HCT116 (cell line): ENCODE results near the gene GJD2. TPM values are rescaled to one million over a fixed set of nuclear protein-coding genes. Genes with fewer than 3 reads are reported as not detected.

Experiments
- ATAC-seq: fragments of 200-7000 bp; cut with Tn5 transposase; 2 replicates; pipeline ENCODE4 v1.9.1; 2020; ENCODE audit warnings: mild to moderate bottlenecking, moderate library complexity
- BruUV-seq: library from RNA; stranded (reverse); fragments of 400-500 nt; replicated peaks from 2 replicates; lab custom pipeline; 2021; lab: Mats Ljungman, UMichigan
- CTCF ChIA-PET: fragments of 300-600 bp; sonication (Branson Sonifier 250); formaldehyde crosslinking; loops from one replicate; lab custom pipeline; 2021; ENCODE audit warnings: antibody characterized with exemption; lab: Charles Lee
- POLR2A ChIA-PET: fragments of 300-600, 350-600 bp; sonication (Branson Sonifier 250); formaldehyde crosslinking; loops from one replicate; lab custom pipeline; 2021; ENCODE audit warnings: antibody characterized with exemption; lab: Charles Lee
- RAD21 ChIA-PET, 2 experiments: fragments of 300-600 bp; sonication (Branson Sonifier 250); formaldehyde crosslinking; loops; one replicate each; lab custom pipeline; 2023; ENCODE audit warnings: low total read pairs in 2 of 2; ENCODE audit not compliant: uncharacterized antibody in 2 of 2, unreplicated experiment in 2 of 2, low non-redundant PET in 1 of 2; lab: Charles Lee
- DNase-seq: peaks from one replicate; pipeline ENCODE4 v3.0.0-alpha.2; 2010; ENCODE audit warnings: low read depth, low spot score
- H2AFZ ChIP-seq: fragments of 200-600 bp; shearing (Covaris generic), sonication (generic); 2 replicates; pipeline ENCODE4 v1.6.1; 2017; ENCODE audit warnings: low read depth, mixed run types, mixed read lengths, antibody characterized with exemption, low read length; ENCODE audit not compliant: poor library complexity, severe bottlenecking
- H3K27ac ChIP-seq: 2 replicates; pipeline ENCODE4 v1.5.1; 2012; ENCODE audit warnings: low read depth, low read length
- H3K27me3 ChIP-seq: fragments of 200-600 bp; sonication (generic); 2 replicates; pipeline ENCODE4 v1.6.1; 2016; ENCODE audit warnings: mixed run types, low read length, mixed read lengths; ENCODE audit not compliant: insufficient read depth
- H3K36me3 ChIP-seq, 2 experiments: fragments of 200-500 bp in 1 of 2; fragments of 200-600 bp in 1 of 2; sonication (Bioruptor generic) in 1 of 2; sonication (generic) in 1 of 2; 2 replicates each; pipeline versions ENCODE4 v1.5.1 to v1.6.1; 2014 to 2016; ENCODE audit warnings: low read length in 2 of 2, inconsistent platforms in 1 of 2, mixed read lengths in 1 of 2, mixed run types in 1 of 2; ENCODE audit not compliant: insufficient read depth in 2 of 2, control insufficient read depth in 1 of 2
- H3K4me1 ChIP-seq, 2 experiments: fragments of 200-600 bp in 1 of 2; sonication (generic) in 1 of 2; 2 replicates each; pipeline versions ENCODE4 v1.5.1 to v1.6.1; 2012 to 2017; ENCODE audit warnings: low read length in 2 of 2, inconsistent platforms in 1 of 2, mild to moderate bottlenecking in 1 of 2, mixed read lengths in 1 of 2, mixed run types in 1 of 2, moderate library complexity in 1 of 2; ENCODE audit not compliant: insufficient read depth in 2 of 2, control insufficient read depth in 1 of 2
- H3K4me2 ChIP-seq: fragments of 200-600 bp; sonication (generic); 2 replicates; pipeline ENCODE4 v1.6.1; 2017; ENCODE audit warnings: mixed run types, low read length, mixed read lengths
- H3K4me3 ChIP-seq, 2 experiments: fragments of 200-600 bp in 1 of 2; sonication (generic) in 1 of 2; replicated peaks in 1 of 2; 2 replicates each; pipeline ENCODE4 v1.5.1; 2011 to 2016; ENCODE audit warnings: low read length in 2 of 2, control low read depth in 1 of 2, low read depth in 1 of 2, mild to moderate bottlenecking in 1 of 2, mixed read lengths in 1 of 2, mixed run types in 1 of 2
- H3K79me2 ChIP-seq: fragments of 200-600 bp; sonication (generic); 2 replicates; pipeline ENCODE4 v1.6.1; 2017; ENCODE audit warnings: mild to moderate bottlenecking, mixed run types, low read length, moderate library complexity, mixed read lengths; ENCODE audit not compliant: insufficient read depth
- H3K9ac ChIP-seq: fragments of 200-600 bp; sonication (generic); 2 replicates; pipeline ENCODE4 v1.6.1; 2016; ENCODE audit warnings: low read length, mixed read lengths
- H3K9me2 ChIP-seq: fragments of 200-600 bp; sonication (generic), shearing (Covaris generic); 2 replicates; pipeline ENCODE4 v1.6.1; 2017; ENCODE audit warnings: mixed run types, mild to moderate bottlenecking, moderate library complexity; ENCODE audit not compliant: insufficient read depth
- H3K9me3 ChIP-seq, 2 experiments: fragments of 200-500 bp in 1 of 2; fragments of 200-600 bp in 1 of 2; sonication (Bioruptor generic) in 1 of 2; sonication (generic) in 1 of 2; 2 replicates each; pipeline ENCODE4 v1.6.1; 2014 to 2017; ENCODE audit warnings: low read length in 2 of 2, mixed read lengths in 2 of 2, inconsistent platforms in 1 of 2, low read depth in 1 of 2, mild to moderate bottlenecking in 1 of 2, mixed run types in 1 of 2, moderate library complexity in 1 of 2; ENCODE audit not compliant: control insufficient read depth in 1 of 2, insufficient read depth in 1 of 2
- H4K20me1 ChIP-seq: fragments of 200-600 bp; sonication (generic), shearing (Covaris generic); 2 replicates; pipeline ENCODE4 v1.6.1; 2017; ENCODE audit warnings: mixed run types, mild to moderate bottlenecking, moderate library complexity; ENCODE audit not compliant: insufficient read depth
- CBX3 ChIP-seq: IDR thresholded peaks from 2 replicates; pipeline ENCODE4 v1.6.1; 2012; ENCODE audit warnings: low read depth
- CEBPB ChIP-seq: IDR thresholded peaks from 2 replicates; pipeline ENCODE4 v1.6.1; 2012; ENCODE audit warnings: low read depth
- EGR1 ChIP-seq: IDR thresholded peaks from 2 replicates; pipeline ENCODE4 v1.6.1; 2012; ENCODE audit warnings: low read depth
- ELF1 ChIP-seq: IDR thresholded peaks from 2 replicates; pipeline ENCODE4 v1.6.1; 2012; ENCODE audit warnings: low read depth, borderline replicate concordance
- EZH2 ChIP-seq: fragments of 200-600 bp; sonication (generic); IDR thresholded peaks from 2 replicates; pipeline ENCODE4 v1.6.1; 2017; ENCODE audit warnings: antibody characterized with exemption, mixed run types
- EZH2phosphoT487 ChIP-seq: fragments of 200-600 bp; IDR thresholded peaks from 2 replicates; pipeline ENCODE4 v1.6.1; 2018; ENCODE audit warnings: antibody characterized with exemption, borderline replicate concordance
- FOSL1 ChIP-seq: IDR thresholded peaks from 2 replicates; pipeline ENCODE4 v1.6.1; 2012; ENCODE audit warnings: low read depth
- JUND ChIP-seq: IDR thresholded peaks from 2 replicates; pipeline ENCODE4 v1.6.1; 2012
- RAD21 ChIP-seq: IDR thresholded peaks from 2 replicates; pipeline ENCODE4 v1.6.1; 2012; ENCODE audit warnings: low read depth, mild to moderate bottlenecking
- SP1 ChIP-seq: IDR thresholded peaks from 2 replicates; pipeline ENCODE4 v1.6.1; 2012; ENCODE audit warnings: low read depth
- SRF ChIP-seq: IDR thresholded peaks from 2 replicates; pipeline ENCODE4 v1.6.1; 2012; ENCODE audit warnings: low read depth
- TCF7L2 ChIP-seq: IDR thresholded peaks from 2 replicates; pipeline ENCODE4 v1.7.0; 2011; ENCODE audit warnings: borderline replicate concordance, inconsistent platforms; ENCODE audit not compliant: insufficient read depth, insufficient read length; ENCODE audit errors: extremely low read depth
- YY1 ChIP-seq: IDR thresholded peaks from 2 replicates; pipeline ENCODE4 v1.6.1; 2011; ENCODE audit warnings: low read length, low read depth, moderate library complexity, mild to moderate bottlenecking; ENCODE audit not compliant: insufficient replicate concordance; ENCODE audit errors: extremely low read depth
- ZFX ChIP-seq: fragments of 450-650 bp; IDR thresholded peaks from 2 replicates; pipeline ENCODE4 v1.6.1; 2017
- ZNF274 ChIP-seq: fragments of 200-500 bp; sonication (Bioruptor generic); IDR thresholded peaks from 2 replicates; pipeline ENCODE4 v1.6.1; 2014; ENCODE audit warnings: mild to moderate bottlenecking, low read depth, low read length, inconsistent platforms
- intact Hi-C: fragments of 100-400 bp; cut with micrococcal nuclease; formaldehyde crosslinking; loops from 2 replicates; pipeline ENCODE4 v1.10.0; 2022
- total RNA-seq: library from RNA; stranded (reverse); gene quantifications from one replicate; pipeline ENCODE4 v1.2.1, GENCODE V29; 2021; ENCODE audit not compliant: unreplicated experiment
- TF ChIP-seq, protein P1 (sequence below), 3 experiments: fragments of 200-600 bp in 1 of 3; sonication (generic) in 1 of 3; IDR thresholded peaks in 2 of 3; conservative IDR thresholded peaks in 1 of 3; 2 replicates each; pipeline ENCODE4 v1.5.1; 2012 to 2017; ENCODE audit warnings: low read depth in 2 of 3, low read length in 2 of 3, antibody characterized with exemption in 1 of 3, borderline replicate concordance in 1 of 3, control low read depth in 1 of 3, mild to moderate bottlenecking in 1 of 3, mixed read lengths in 1 of 3, mixed run types in 1 of 3, moderate library complexity in 1 of 3; ENCODE audit not compliant: insufficient read depth in 1 of 3
- TF ChIP-seq, protein P2 (sequence below): IDR thresholded peaks from 2 replicates; pipeline ENCODE4 v1.6.1; 2011; ENCODE audit warnings: mild to moderate bottlenecking, low read length, moderate library complexity; ENCODE audit not compliant: insufficient replicate concordance; ENCODE audit errors: extremely low read depth
- TF ChIP-seq, protein P3 (sequence below): IDR thresholded peaks from 2 replicates; pipeline ENCODE4 v1.6.1; 2012; ENCODE audit warnings: low read depth
- TF ChIP-seq, protein P4 (sequence below): IDR thresholded peaks from 2 replicates; pipeline ENCODE4 v1.6.1; 2012

Gene GJD2
- total RNA-seq, 1 experiment from 2014 or later: not detected

DNA sequence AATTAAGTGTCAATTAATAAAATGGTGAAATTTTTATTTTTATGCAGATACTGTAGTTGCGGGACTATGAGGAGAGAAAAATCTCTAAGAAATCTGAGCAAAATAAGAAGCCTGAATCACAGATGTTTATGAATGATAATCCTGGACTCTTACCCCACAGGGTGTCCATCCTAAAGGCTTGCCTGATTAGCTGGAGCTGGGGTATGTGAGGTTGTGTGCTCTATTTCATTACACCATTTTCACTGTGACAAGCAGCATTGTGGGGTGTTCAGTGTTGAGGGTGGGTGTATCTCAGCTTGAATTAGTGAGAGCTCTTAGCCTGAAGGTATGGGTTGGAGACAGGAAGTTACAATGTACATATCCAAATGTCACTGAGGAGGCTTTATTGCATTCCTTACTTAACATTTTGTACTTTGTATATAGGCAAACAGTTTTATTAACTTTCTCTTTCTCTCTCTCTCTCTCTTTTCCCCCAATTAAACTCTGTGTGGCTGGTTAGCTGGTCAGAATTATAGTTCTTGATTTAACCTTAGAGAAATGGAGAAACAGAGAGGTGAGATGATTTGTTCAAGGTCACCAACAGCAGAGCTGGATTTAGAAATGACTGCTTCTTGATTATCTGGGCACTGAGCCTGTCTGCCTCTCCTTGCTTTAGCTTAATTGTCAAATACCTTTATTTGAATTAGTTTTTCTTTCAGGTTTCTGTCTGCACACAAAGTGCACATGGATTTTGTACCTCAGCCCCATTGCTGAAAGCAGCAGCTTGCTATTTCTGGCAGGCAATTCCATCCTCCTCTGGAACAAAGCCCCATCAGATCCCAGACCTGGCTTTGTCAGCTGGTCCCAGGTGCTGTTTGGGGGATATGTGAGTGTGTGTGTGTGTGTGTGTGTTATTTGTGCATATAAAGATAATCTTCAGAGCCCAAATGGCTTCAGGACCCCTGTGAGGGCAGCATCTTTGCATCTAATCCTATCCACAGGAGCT is 35.8 kb downstream of the GJD2 start:
- no peaks in the 10 kb centered on the region for H3K9me2 ChIP-seq
- no peaks in the 10 kb centered on the region for H4K20me1 ChIP-seq
- intact Hi-C loops: no loop called here
- H3K36me3 ChIP-seq: no peaks in the 10 kb centered on the region
- no peak overlapping the region for H3K4me2 ChIP-seq
- no peaks in the 10 kb centered on the region for H3K79me2 ChIP-seq
- RAD21 ChIA-PET: no interaction called here
- H3K4me3 ChIP-seq: no peak overlapping the region
- BruUV-seq: no TSS peak
- peaks cover 9 to 11% of the 10 kb centered on the region in 2 experiments for H3K4me1 ChIP-seq
- H2AFZ ChIP-seq: no peak overlapping the region
- no peak overlapping the region for H3K27ac ChIP-seq
- TF ChIP-seq JUND: no peak
- TF ChIP-seq YY1: no peak
- TF ChIP-seq TCF7L2: no peak
- no peak for TF ChIP-seq CEBPB
- no peak for TF ChIP-seq EZH2phosphoT487
- TF ChIP-seq, protein P1, sequence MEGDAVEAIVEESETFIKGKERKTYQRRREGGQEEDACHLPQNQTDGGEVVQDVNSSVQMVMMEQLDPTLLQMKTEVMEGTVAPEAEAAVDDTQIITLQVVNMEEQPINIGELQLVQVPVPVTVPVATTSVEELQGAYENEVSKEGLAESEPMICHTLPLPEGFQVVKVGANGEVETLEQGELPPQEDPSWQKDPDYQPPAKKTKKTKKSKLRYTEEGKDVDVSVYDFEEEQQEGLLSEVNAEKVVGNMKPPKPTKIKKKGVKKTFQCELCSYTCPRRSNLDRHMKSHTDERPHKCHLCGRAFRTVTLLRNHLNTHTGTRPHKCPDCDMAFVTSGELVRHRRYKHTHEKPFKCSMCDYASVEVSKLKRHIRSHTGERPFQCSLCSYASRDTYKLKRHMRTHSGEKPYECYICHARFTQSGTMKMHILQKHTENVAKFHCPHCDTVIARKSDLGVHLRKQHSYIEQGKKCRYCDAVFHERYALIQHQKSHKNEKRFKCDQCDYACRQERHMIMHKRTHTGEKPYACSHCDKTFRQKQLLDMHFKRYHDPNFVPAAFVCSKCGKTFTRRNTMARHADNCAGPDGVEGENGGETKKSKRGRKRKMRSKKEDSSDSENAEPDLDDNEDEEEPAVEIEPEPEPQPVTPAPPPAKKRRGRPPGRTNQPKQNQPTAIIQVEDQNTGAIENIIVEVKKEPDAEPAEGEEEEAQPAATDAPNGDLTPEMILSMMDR (IDR thresholded peaks at IDR 0.05 in 2 of 3, conservative IDR thresholded peaks at IDR 0.05 in 1 of 3; ENCODE audit: borderline replicate concordance in 1 of 3, insufficient read depth in 1 of 3, low read depth in 2 of 3, low read length in 2 of 3): no peak
- no peak for TF ChIP-seq EZH2
- TF ChIP-seq RAD21: no peak
- TF ChIP-seq SRF: no peak
- TF ChIP-seq, protein P2, sequence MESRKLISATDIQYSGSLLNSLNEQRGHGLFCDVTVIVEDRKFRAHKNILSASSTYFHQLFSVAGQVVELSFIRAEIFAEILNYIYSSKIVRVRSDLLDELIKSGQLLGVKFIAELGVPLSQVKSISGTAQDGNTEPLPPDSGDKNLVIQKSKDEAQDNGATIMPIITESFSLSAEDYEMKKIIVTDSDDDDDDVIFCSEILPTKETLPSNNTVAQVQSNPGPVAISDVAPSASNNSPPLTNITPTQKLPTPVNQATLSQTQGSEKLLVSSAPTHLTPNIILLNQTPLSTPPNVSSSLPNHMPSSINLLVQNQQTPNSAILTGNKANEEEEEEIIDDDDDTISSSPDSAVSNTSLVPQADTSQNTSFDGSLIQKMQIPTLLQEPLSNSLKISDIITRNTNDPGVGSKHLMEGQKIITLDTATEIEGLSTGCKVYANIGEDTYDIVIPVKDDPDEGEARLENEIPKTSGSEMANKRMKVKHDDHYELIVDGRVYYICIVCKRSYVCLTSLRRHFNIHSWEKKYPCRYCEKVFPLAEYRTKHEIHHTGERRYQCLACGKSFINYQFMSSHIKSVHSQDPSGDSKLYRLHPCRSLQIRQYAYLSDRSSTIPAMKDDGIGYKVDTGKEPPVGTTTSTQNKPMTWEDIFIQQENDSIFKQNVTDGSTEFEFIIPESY: no peak
- TF ChIP-seq SP1: no peak
- no peak for TF ChIP-seq ELF1
- TF ChIP-seq, protein P3, sequence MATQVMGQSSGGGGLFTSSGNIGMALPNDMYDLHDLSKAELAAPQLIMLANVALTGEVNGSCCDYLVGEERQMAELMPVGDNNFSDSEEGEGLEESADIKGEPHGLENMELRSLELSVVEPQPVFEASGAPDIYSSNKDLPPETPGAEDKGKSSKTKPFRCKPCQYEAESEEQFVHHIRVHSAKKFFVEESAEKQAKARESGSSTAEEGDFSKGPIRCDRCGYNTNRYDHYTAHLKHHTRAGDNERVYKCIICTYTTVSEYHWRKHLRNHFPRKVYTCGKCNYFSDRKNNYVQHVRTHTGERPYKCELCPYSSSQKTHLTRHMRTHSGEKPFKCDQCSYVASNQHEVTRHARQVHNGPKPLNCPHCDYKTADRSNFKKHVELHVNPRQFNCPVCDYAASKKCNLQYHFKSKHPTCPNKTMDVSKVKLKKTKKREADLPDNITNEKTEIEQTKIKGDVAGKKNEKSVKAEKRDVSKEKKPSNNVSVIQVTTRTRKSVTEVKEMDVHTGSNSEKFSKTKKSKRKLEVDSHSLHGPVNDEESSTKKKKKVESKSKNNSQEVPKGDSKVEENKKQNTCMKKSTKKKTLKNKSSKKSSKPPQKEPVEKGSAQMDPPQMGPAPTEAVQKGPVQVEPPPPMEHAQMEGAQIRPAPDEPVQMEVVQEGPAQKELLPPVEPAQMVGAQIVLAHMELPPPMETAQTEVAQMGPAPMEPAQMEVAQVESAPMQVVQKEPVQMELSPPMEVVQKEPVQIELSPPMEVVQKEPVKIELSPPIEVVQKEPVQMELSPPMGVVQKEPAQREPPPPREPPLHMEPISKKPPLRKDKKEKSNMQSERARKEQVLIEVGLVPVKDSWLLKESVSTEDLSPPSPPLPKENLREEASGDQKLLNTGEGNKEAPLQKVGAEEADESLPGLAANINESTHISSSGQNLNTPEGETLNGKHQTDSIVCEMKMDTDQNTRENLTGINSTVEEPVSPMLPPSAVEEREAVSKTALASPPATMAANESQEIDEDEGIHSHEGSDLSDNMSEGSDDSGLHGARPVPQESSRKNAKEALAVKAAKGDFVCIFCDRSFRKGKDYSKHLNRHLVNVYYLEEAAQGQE: no peak
- no peak for TF ChIP-seq EGR1
- TF ChIP-seq ZNF274: no peak
- no peak for TF ChIP-seq FOSL1
- TF ChIP-seq, protein P4, sequence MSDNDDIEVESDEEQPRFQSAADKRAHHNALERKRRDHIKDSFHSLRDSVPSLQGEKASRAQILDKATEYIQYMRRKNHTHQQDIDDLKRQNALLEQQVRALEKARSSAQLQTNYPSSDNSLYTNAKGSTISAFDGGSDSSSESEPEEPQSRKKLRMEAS: no peak
- no peak for TF ChIP-seq ZFX
- TF ChIP-seq CBX3: no peak
- TF ChIP-seq, all 23 proteins: peak for 0
- ChIA-PET POLR2A (interaction anchor here (0.6 kb wide), 1 partner anchor 212 kb away, joined by 3 read pairs; no protein-coding TSS in a partner anchor), CTCF (no interaction called here)
- Histone ChIP-seq H3K27me3 (peaks cover 40% of the 10 kb centered on the region), H3K9ac (no peak overlapping the region), H3K9me3 (no peaks in the 10 kb centered on the region)
- ATAC-seq: no peak
- no peak for DNase-seq
